GM12874 (cell line): ENCODE measurements around the gene HARBI1.

Source experiments
- TF ChIP-seq, protein P1 (sequence below): IDR thresholded peaks from 2 replicates; pipeline ENCODE4 v1.5.1; 2011; ENCODE audit warnings: low read depth, mild to moderate bottlenecking, control low read depth, low read length, moderate library complexity; ENCODE audit not compliant: insufficient read depth

HARBI1 gene

DNA sequence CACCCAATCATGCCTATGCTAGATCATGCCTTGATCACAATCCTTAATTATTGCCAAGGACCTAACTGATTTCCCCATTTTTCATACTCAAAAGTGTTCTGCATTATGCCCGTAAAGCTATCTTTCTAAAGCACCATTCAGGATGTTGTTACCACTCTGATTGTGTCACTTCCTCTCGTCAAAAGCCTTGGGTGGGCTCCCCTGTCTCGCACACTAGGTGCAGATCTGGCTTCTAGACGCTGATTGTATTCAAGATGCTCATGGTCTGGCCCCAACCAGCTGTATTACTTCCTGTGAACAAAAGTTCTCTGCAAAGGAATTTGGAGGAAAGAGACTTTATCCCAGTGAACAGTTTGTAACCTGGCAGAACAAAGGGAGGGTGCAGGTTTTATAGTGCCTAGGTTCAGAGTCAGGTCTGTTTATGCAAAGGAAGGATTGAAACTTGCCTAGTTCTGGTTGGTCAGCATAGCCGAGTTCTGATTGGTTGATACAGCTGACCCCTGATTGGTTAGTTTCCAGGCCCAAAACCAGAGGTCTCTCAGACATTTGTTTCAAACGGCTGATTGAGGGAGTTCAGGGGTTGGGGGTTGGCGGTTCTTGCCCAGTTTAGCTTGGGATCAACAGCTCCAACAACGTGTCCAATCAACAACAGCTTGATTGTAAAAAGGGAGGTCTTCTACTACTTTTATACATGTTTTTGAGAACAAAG is 25.8 kb upstream of the HARBI1 start:
- TF ChIP-seq, protein P1, sequence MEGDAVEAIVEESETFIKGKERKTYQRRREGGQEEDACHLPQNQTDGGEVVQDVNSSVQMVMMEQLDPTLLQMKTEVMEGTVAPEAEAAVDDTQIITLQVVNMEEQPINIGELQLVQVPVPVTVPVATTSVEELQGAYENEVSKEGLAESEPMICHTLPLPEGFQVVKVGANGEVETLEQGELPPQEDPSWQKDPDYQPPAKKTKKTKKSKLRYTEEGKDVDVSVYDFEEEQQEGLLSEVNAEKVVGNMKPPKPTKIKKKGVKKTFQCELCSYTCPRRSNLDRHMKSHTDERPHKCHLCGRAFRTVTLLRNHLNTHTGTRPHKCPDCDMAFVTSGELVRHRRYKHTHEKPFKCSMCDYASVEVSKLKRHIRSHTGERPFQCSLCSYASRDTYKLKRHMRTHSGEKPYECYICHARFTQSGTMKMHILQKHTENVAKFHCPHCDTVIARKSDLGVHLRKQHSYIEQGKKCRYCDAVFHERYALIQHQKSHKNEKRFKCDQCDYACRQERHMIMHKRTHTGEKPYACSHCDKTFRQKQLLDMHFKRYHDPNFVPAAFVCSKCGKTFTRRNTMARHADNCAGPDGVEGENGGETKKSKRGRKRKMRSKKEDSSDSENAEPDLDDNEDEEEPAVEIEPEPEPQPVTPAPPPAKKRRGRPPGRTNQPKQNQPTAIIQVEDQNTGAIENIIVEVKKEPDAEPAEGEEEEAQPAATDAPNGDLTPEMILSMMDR, result no peak

DNA sequence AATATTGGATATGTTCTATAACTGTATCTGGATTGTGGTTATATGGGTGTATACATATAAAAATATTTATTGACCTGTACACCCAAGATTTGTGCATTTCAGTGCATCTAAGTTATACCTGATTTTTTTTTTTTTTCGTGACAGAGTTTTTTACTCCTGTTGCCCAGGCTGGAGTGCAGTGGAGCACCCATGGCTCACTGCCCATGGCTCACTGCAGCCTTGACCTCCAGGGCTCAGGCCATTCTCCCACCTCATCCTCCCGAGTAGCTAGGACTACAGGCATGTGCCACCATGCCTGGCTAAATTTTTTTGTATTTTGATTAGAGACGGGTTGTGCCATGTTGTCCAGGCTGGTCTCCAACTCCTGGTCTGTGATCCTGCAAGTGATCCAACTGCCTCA is 24.6 kb upstream of the HARBI1 start:
- TF ChIP-seq, protein P1, result no peak

DNA sequence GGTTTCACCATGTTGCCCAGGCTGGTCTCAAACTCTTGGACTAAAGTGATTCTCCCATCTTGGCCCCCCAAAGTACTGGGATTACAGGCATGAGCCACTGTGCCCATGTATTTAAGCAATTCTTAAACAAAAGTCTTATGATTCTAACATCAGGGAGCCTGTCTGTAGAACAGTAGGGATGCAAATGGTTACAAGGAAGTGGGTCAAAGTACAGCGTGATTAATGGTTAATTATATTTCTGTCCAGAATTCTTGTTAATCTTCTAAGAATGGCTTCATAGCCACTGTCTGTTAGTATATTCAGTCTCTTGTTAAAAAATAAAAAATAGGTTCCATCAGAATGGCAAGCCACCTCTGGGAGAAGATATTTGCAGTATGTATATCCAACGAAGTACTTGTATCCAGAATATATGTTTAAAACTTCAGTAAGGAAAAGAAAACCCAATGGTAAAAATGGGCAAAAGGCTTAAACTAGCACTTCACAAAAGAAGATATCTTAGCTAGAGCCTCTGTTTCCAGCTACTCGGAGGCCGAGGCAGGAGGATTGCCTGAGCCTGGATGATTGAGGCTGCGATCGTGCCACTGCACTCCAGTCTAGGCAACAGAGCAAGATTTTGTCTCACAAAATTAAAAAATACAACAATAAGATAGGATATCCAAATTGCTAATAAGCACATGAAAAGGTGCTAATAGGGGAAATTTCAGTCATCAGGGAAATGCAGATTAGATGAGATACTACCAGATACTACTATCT is 23.2 kb upstream of the HARBI1 start:
- TF ChIP-seq, protein P1, result no peak

DNA sequence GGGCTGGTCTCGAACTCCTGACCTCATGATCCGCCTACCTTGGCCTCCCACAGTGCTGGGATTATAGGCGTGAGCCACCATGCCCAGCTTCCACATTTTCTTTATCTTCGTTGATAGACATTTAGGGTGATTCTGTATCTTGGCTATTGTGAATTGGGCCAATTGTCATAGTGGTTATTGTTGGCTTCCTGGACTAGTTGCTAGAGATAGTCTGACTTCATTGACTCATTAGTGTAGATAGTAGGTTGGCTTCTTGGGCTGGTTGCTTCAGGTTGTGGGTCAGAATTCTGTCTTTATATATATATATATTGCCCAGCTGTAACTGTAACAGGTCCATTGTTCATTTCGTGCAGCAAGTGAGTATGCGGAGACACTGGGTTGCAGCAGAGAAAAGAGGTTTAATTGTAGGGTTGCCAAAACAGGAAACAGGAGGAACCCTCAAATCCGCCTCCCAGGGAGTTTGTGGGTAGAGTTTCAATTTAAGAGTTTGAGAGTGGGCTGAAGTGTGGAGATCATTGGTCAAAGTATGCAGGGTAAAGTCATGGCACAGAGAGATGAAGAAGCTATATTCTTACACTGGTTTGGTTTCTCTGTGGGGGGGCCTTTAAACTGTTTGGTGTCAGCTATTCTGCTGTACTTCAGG is 22.3 kb upstream of the HARBI1 start:
- TF ChIP-seq, protein P1, result no peak

DNA sequence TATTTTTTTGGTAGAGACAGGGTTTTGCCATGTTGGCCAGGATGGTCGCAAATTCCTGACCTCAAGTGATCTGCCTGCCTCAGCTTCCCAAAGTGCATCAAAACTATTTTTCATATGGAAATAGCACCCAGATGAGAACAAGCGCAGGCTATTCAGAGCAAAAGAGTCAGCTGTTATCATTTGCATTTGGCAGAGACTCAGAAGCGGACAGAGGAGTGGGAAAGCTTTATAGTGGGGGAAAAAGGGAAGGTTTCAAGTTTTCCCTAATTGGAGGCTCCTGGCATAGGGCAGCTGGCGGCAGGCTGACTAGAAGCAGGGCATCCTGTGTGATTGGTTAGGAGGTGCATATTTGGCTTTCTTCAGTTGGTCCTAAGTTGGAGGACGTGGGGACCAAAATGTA is 20.5 kb upstream of the HARBI1 start:
- TF ChIP-seq, protein P1, result no peak

DNA sequence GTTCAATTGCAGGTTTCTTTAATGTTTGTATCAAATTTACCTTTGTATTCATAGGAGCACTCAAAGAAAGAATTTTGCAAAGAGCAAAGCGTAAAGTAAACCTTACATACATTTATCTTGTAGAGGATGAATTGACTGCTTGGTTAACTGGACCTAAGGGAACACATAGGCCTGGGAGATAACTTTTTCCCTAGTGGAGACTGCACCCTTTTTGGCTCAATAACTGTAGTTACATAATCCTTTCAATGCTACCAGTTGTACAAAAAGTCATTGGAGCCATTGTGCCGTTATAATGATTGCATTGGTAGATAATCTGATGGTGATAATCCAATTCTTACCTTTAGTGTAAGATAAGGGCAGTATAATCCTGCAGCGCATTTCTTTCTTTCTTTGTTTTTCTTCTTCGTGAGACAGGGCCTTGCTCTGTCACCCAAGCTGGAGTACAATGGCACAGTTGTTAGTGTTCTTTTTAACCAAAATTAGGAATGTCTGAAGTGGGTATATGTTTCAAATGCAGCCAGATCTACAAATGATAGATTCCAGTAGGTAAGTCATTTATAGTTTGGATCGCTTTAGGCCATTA is 18.6 kb upstream of the HARBI1 start:
- TF ChIP-seq, protein P1, result no peak
